K562 (cell line): ENCODE measurements around the gene TTC33. TPM values are rescaled to one million over a fixed set of nuclear protein-coding genes. Genes with fewer than 3 reads are reported as not detected.

ENCODE experiments used
- ATAC-seq: fragments of 200-7000 bp; cut with Tn5 transposase; 3 replicates; pipeline ENCODE4 v1.9.1; 2020; ENCODE audit warnings: moderate library complexity
- BruUV-seq: library from RNA; stranded (reverse); fragments of 400-500 nt; replicated peaks from 2 replicates; lab custom pipeline; 2021; lab: Mats Ljungman, UMichigan
- CTCF ChIA-PET: fragments of 300-600 bp; formaldehyde crosslinking; extraction: SDS; loops from one replicate; lab custom pipeline; 2021; ENCODE audit warnings: low intra/inter-chr PET ratio; lab: Yijun Ruan, JAX
- POLR2A ChIA-PET: fragments of 300-600, 350-650 bp; sonication (Branson Sonifier 250); formaldehyde crosslinking; extraction: SDS; loops from one replicate; lab custom pipeline; 2021; ENCODE audit warnings: antibody characterized with exemption, inconsistent platforms; lab: Yijun Ruan, JAX
- DNase-seq, 4 experiments: peaks; one replicate each; pipeline versions ENCODE4 v3.0.0 to v3.0.0-alpha.2; 2011 to 2018; ENCODE audit warnings: low spot score in 3 of 4, mixed read lengths in 3 of 4; ENCODE audit errors: extremely low read depth in 1 of 4
- FAIRE-seq: peaks from 2 replicates; lab custom pipeline; 2011; peaks lifted over from hg19 to GRCh38; lab: Jason Lieb, UNC
- H2AFZ ChIP-seq: 2 replicates; pipeline ENCODE4 v1.6.0; 2011; ENCODE audit warnings: low read depth, low read length, control low read depth, inconsistent platforms
- H3K27ac ChIP-seq: fragments of 200-600 bp; 3 replicates; pipeline ENCODE4 v1.8.0; 2011; ENCODE audit warnings: low read depth, mild to moderate bottlenecking, control low read depth, inconsistent platforms, low read length, moderate library complexity, mixed read lengths; ENCODE audit errors: extremely low read depth
- H3K27me3 ChIP-seq, 2 experiments: fragments of 300-600 bp in 1 of 2; 2 replicates in 1 of 2; 3 replicates in 1 of 2; pipeline versions ENCODE4 v1.6.0 to v1.8.0; 2011; ENCODE audit warnings: inconsistent platforms in 2 of 2, low read length in 2 of 2, mild to moderate bottlenecking in 1 of 2, mixed read lengths in 1 of 2, moderate library complexity in 1 of 2; ENCODE audit not compliant: control insufficient read depth in 2 of 2, insufficient read depth in 2 of 2
- H3K36me3 ChIP-seq: fragments of 300-600 bp; 3 replicates; pipeline ENCODE4 v1.8.0; 2011; ENCODE audit warnings: mild to moderate bottlenecking, low read length, inconsistent platforms; ENCODE audit not compliant: control insufficient read depth, insufficient read depth
- H3K4me1 ChIP-seq, 2 experiments: fragments of 200-600 bp in 1 of 2; replicated peaks in 1 of 2; 2 replicates in 1 of 2; 3 replicates in 1 of 2; pipeline versions ENCODE4 v1.5.1 to v1.8.0; 2011; ENCODE audit warnings: inconsistent platforms in 2 of 2, low read length in 2 of 2, mild to moderate bottlenecking in 1 of 2, mixed read lengths in 1 of 2, moderate library complexity in 1 of 2; ENCODE audit not compliant: control insufficient read depth in 2 of 2, insufficient read depth in 2 of 2
- H3K4me2 ChIP-seq: 2 replicates; pipeline ENCODE4 v1.6.1; 2011; ENCODE audit warnings: low read length, control low read depth, inconsistent platforms, mixed read lengths; ENCODE audit not compliant: insufficient read depth
- H3K4me3 ChIP-seq: fragments of 200-600 bp; sonication (generic), shearing (Covaris generic); 2 replicates; pipeline ENCODE4 v1.5.1; 2016; ENCODE audit warnings: control low read depth, inconsistent platforms
- H3K79me2 ChIP-seq: fragments of 200-600 bp; 3 replicates; pipeline ENCODE4 v1.8.0; 2011; ENCODE audit warnings: low read length, inconsistent platforms; ENCODE audit not compliant: control insufficient read depth, insufficient read depth
- H3K9ac ChIP-seq, 2 experiments: 2 replicates each; pipeline versions ENCODE4 v1.6.0 to v1.6.1; 2011; ENCODE audit warnings: low read depth in 2 of 2, low read length in 2 of 2, control low read depth in 1 of 2, inconsistent platforms in 1 of 2, mild to moderate bottlenecking in 1 of 2, mixed read lengths in 1 of 2; ENCODE audit not compliant: insufficient read depth in 1 of 2
- H3K9me1 ChIP-seq: one replicate; pipeline ENCODE4 v1.6.0; 2011; ENCODE audit warnings: inconsistent platforms, mild to moderate bottlenecking, low read length, moderate library complexity; ENCODE audit not compliant: control insufficient read depth, insufficient read depth
- H3K9me3 ChIP-seq: replicated peaks from 2 replicates; pipeline ENCODE4 v1.5.1; 2011; ENCODE audit warnings: low read depth, low read length, inconsistent platforms; ENCODE audit not compliant: control insufficient read depth, insufficient read depth
- H4K20me1 ChIP-seq: replicated peaks from 2 replicates; pipeline ENCODE4 v1.6.1; 2011; ENCODE audit warnings: low read length, inconsistent platforms, mixed read lengths; ENCODE audit not compliant: control insufficient read depth, insufficient read depth
- ARID3A ChIP-seq: IDR thresholded peaks from 2 replicates; pipeline ENCODE4 v1.6.1; 2012; ENCODE audit warnings: low read depth, low read length, improper control_type of control experiment, borderline replicate concordance
- CBX5 ChIP-seq: IDR thresholded peaks from 2 replicates; pipeline ENCODE4 v1.6.1; 2014; ENCODE audit warnings: low read depth, borderline replicate concordance
- MECOM ChIP-seq: fragments of 250-450 bp; sonication (Bioruptor Pico); IDR thresholded peaks from 2 replicates; pipeline ENCODE4 v1.8.0; 2022; ENCODE audit warnings: inconsistent platforms
- NONO ChIP-seq, 2 experiments: fragments of 200-400 bp in 1 of 2; fragments of 450-650 bp in 1 of 2; formaldehyde crosslinking in 1 of 2; IDR thresholded peaks; 2 replicates each; pipeline ENCODE4 v1.6.1; 2017; ENCODE audit warnings: low read depth in 2 of 2, mild to moderate bottlenecking in 2 of 2, moderate library complexity in 2 of 2, low read length in 1 of 2
- RAD21 ChIP-seq, 2 experiments: fragments of 250-450 bp in 1 of 2; fragments of 450-650 bp in 1 of 2; sonication (Bioruptor Pico) in 1 of 2; formaldehyde crosslinking in 1 of 2; IDR thresholded peaks in 1 of 2; conservative IDR thresholded peaks in 1 of 2; 2 replicates each; pipeline versions ENCODE4 v1.4.0 to v1.8.0; 2020 to 2022; ENCODE audit warnings: mild to moderate bottlenecking in 2 of 2, moderate library complexity in 1 of 2
- RNF2 ChIP-seq: sonication (generic); IDR thresholded peaks from 2 replicates; pipeline ENCODE4 v1.6.1; 2016
- SRSF3 ChIP-seq: fragments of 200-400 bp; formaldehyde crosslinking; IDR thresholded peaks from 2 replicates; pipeline ENCODE4 v1.6.1; 2016; ENCODE audit warnings: mild to moderate bottlenecking, low read length, moderate library complexity; ENCODE audit not compliant: insufficient read depth
- ZNF324 ChIP-seq: fragments of 250-450 bp; sonication (Bioruptor Pico); IDR thresholded peaks from 2 replicates; pipeline ENCODE4 v1.4.0; 2020; ENCODE audit warnings: mild to moderate bottlenecking
- WGBS: fragments of 100-300 bp; shearing (Covaris generic); methylation state at CpG from one replicate; pipeline ENCODE4 v1.1.6; 2016; ENCODE audit warnings: low coverage, mixed read lengths; ENCODE audit not compliant: insufficient coverage; ENCODE audit errors: missing lambda C conversion rate; 5-methylcytosine and 5-hydroxymethylcytosine counted together
- in situ Hi-C: fragments of 300-500 bp; cut with MboI; formaldehyde crosslinking; loops from 4 replicates; pipeline ENCODE4 v1.15.0; 2018; ENCODE audit warnings: inconsistent platforms, mixed read lengths
- intact Hi-C: fragments of 100-400 bp; cut with micrococcal nuclease; formaldehyde crosslinking; loops from 2 replicates; pipeline ENCODE4 v1.14.2; 2022
- polyA plus RNA-seq, 8 experiments: library from polyadenylated mRNA; depleted of rRNA in 4 of 8; stranded (reverse) in 5 of 8; unstranded in 3 of 8; fragments of >200 nt; fragmentation: Nextera tagmentation in 2 of 8; fragmentation: Illumina TruSeq in 1 of 8; extraction: Ambion mirVana in 2 of 8; extraction: Trizol in 1 of 8; gene quantifications; 2 replicates each; pipeline versions ENCODE4 v1.2.1 to v1.2.3, GENCODE V29; 2011 to 2014; ENCODE audit warnings: inconsistent platforms in 1 of 8, missing spikeins in 1 of 8
- total RNA-seq, 7 experiments: library from RNA; depleted of rRNA in 6 of 7; stranded (reverse); fragments of >200 nt in 6 of 7; fragmentation: Illumina TruSeq in 2 of 7; extraction: Trizol in 2 of 7; gene quantifications; 2 replicates each; pipeline versions ENCODE4 v1.2.1 to v1.2.3, GENCODE V29; 2011 to 2021; ENCODE audit warnings: low replicate concordance in 1 of 7
- TF ChIP-seq, protein P1 (sequence below), 2 experiments: fragments of 450-650 bp; IDR thresholded peaks; 2 replicates each; pipeline ENCODE4 v1.6.1; 2018; ENCODE audit warnings: mild to moderate bottlenecking in 2 of 2, low read depth in 1 of 2; ENCODE audit not compliant: partially characterized antibody in 2 of 2
- TF ChIP-seq, protein P2 (sequence below), 3 experiments: IDR thresholded peaks in 2 of 3; conservative IDR thresholded peaks in 1 of 3; 2 replicates each; pipeline ENCODE4 v1.5.1; 2011 to 2012; ENCODE audit warnings: low read length in 3 of 3, mild to moderate bottlenecking in 3 of 3, control low read depth in 2 of 3, improper control_type of control experiment in 1 of 3, inconsistent platforms in 1 of 3, low read depth in 1 of 3, mixed read lengths in 1 of 3, moderate library complexity in 1 of 3; ENCODE audit not compliant: insufficient read depth in 2 of 3

Gene TTC33
- total and polyA plus RNA-seq, 9 of the 15 experiments (the other 6 are each of a cell fraction or from before 2014, with no cell fraction given): 11.5 to 24.9 (median 21.1) TPM

GRCh38 chr5:40774623-40775022, 18.9 kb upstream of the TTC33 start:
- intact Hi-C loops (no loop called here), in situ Hi-C loops (no loop called here)
- Histone ChIP-seq H3K4me3 (no peak overlapping the region), H3K9me3 (no peaks in the 10 kb centered on the region), H3K79me2 (peaks cover 28% of the 10 kb centered on the region), H2AFZ (no peak overlapping the region), H3K4me2 (no peak overlapping the region), H4K20me1 (no peaks in the 10 kb centered on the region), H3K27ac (no peak overlapping the region), H3K9me1 (no peaks in the 10 kb centered on the region), H3K4me1 (no peaks in the 10 kb centered on the region), H3K36me3 (peaks cover 66% of the 10 kb centered on the region), H3K9ac (no peak overlapping the region), H3K27me3 (no peaks in the 10 kb centered on the region)
- BruUV-seq: no TSS peak
- CTCF ChIA-PET: no interaction called here
- ATAC-seq (peak; percentile 44; the same call in 2 of the 3 replicates), DNase-seq (no peak), FAIRE-seq (no peak)
- POLR2A ChIA-PET: interaction anchor here (1.5 to 2.5 kb wide), 3 partner anchors 50 to 61 kb away, joined by 4 to 6 read pairs (median 5); partner anchors contain the start of gene RPL37
- WGBS: 76% methylated on average over 1 of the region's 1 CpG
- TF ChIP-seq, protein P1, sequence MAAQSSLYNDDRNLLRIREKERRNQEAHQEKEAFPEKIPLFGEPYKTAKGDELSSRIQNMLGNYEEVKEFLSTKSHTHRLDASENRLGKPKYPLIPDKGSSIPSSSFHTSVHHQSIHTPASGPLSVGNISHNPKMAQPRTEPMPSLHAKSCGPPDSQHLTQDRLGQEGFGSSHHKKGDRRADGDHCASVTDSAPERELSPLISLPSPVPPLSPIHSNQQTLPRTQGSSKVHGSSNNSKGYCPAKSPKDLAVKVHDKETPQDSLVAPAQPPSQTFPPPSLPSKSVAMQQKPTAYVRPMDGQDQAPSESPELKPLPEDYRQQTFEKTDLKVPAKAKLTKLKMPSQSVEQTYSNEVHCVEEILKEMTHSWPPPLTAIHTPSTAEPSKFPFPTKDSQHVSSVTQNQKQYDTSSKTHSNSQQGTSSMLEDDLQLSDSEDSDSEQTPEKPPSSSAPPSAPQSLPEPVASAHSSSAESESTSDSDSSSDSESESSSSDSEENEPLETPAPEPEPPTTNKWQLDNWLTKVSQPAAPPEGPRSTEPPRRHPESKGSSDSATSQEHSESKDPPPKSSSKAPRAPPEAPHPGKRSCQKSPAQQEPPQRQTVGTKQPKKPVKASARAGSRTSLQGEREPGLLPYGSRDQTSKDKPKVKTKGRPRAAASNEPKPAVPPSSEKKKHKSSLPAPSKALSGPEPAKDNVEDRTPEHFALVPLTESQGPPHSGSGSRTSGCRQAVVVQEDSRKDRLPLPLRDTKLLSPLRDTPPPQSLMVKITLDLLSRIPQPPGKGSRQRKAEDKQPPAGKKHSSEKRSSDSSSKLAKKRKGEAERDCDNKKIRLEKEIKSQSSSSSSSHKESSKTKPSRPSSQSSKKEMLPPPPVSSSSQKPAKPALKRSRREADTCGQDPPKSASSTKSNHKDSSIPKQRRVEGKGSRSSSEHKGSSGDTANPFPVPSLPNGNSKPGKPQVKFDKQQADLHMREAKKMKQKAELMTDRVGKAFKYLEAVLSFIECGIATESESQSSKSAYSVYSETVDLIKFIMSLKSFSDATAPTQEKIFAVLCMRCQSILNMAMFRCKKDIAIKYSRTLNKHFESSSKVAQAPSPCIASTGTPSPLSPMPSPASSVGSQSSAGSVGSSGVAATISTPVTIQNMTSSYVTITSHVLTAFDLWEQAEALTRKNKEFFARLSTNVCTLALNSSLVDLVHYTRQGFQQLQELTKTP (IDR thresholded peaks at IDR 0.05; ENCODE audit: low read depth in 1 of 2, partially characterized antibody in 2 of 2): no peak
- no peak for TF ChIP-seq ZNF324 (CRISPR knock-in tag)
- no peak for TF ChIP-seq RNF2
- no peak for TF ChIP-seq SRSF3
- TF ChIP-seq ARID3A: no peak
- TF ChIP-seq NONO (IDR thresholded peaks at IDR 0.05; ENCODE audit: low read depth in 2 of 2, low read length in 1 of 2): no peak
- TF ChIP-seq RAD21 (CRISPR knock-in tag; conservative IDR thresholded peaks at IDR 0.05 in 1 of 2, IDR thresholded peaks at IDR 0.05 in 1 of 2): 0 out of 4 replicates have a peak, but pooled peaks of 1 of the 2 experiments have one; percentile 24
- no peak for TF ChIP-seq MECOM (CRISPR knock-in tag)
- TF ChIP-seq, protein P2, sequence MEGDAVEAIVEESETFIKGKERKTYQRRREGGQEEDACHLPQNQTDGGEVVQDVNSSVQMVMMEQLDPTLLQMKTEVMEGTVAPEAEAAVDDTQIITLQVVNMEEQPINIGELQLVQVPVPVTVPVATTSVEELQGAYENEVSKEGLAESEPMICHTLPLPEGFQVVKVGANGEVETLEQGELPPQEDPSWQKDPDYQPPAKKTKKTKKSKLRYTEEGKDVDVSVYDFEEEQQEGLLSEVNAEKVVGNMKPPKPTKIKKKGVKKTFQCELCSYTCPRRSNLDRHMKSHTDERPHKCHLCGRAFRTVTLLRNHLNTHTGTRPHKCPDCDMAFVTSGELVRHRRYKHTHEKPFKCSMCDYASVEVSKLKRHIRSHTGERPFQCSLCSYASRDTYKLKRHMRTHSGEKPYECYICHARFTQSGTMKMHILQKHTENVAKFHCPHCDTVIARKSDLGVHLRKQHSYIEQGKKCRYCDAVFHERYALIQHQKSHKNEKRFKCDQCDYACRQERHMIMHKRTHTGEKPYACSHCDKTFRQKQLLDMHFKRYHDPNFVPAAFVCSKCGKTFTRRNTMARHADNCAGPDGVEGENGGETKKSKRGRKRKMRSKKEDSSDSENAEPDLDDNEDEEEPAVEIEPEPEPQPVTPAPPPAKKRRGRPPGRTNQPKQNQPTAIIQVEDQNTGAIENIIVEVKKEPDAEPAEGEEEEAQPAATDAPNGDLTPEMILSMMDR (IDR thresholded peaks at IDR 0.05 in 2 of 3, conservative IDR thresholded peaks at IDR 0.05 in 1 of 3; ENCODE audit: insufficient read depth in 2 of 3, low read depth in 1 of 3, low read length in 3 of 3): 0 out of 6 replicates have a peak, but pooled peaks of 1 of the 3 experiments have one; percentile 12
- TF ChIP-seq CBX5: no peak
